ENCODE measurements around the gene IL10.
"Not testable (repeated sequence)": the region's sequence is repeated elsewhere in the genome, so short reads cannot be mapped to it uniquely, and the experiment has no call there.

The IL10 gene

GRCh38 chr1:206787891-206788290, 15.6 kb upstream of the IL10 start:
- Histone ChIP-seq H3K4me3 (no peak overlapping the region), H3K4me1 (peaks cover 56 to 65% (median 60%) of the 10 kb centered on the region in 10 experiments), H3K27ac (no peak overlapping the region), H3K4me2 (no peak overlapping the region), H3K9ac (no peak overlapping the region), H4K20me1 (no peaks in the 10 kb centered on the region), H3K27me3 (peaks cover 0 to 3% (median 0%) of the 10 kb centered on the region in 11 experiments; a peak in 2 of 22 replicates), H3K36me3 (no peaks in the 10 kb centered on the region), H3K9me3 (replicated peaks in 1 of 11) (no peaks in the 10 kb centered on the region)
- no peak for TF ChIP-seq Cebpa-rat (IDR thresholded peaks at IDR 0.05)

GRCh38 chr1:206786212-206786886, 14.1 kb upstream of the IL10 start:
- Histone ChIP-seq H4K20me1 (no peaks in the 10 kb centered on the region), H3K27me3 (peaks cover 0 to 3% (median 0%) of the 10 kb centered on the region in 11 experiments; a peak in 2 of 22 replicates), H3K4me3 (no peak overlapping the region), H3K9ac (no peak overlapping the region), H3K4me1 (peaks cover 52 to 63% (median 57%) of the 10 kb centered on the region in 10 experiments), H3K4me2 (no peak overlapping the region; a peak in 1 of 22 replicates), H3K36me3 (no peaks in the 10 kb centered on the region), H3K9me3 (replicated peaks in 1 of 11) (no peaks in the 10 kb centered on the region), H3K27ac (no peak overlapping the region)
- no peak for TF ChIP-seq Cebpa-rat (IDR thresholded peaks at IDR 0.05)

DNA sequence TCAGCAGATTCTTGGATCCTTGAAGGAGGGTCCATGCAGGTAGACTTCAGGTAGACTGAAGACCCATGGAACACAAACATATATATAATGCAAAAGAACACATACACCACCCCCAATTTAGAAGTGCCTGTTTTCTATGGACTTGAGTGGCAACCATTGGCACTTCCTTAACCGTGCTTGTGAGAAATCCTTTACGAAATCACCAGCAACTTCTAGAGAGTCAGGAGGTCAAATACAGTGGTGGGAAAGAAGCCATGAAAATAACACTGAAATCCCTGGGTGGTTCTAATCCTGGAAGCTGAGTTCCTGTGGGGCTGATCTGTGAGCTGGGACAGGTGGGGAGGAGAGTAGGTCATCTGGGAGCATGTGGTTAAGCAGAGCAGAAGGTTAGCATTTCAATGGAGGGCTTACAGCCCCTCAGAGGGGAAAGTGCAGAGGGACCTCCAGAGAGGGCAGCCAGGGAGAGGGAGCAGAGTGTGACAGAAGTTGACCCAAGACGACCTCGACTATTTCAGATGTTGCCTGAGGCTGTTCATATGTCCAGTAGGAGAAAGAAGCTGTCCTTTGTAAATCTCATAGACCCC, 13.0 kb upstream of the IL10 start:
- Histone ChIP-seq H3K4me3 (no peak overlapping the region), H3K27ac (no peak overlapping the region), H4K20me1 (no peaks in the 10 kb centered on the region), H3K27me3 (peaks cover 0 to 3% (median 0%) of the 10 kb centered on the region in 11 experiments; a peak in 2 of 22 replicates), H3K36me3 (no peaks in the 10 kb centered on the region), H3K4me1 (peaks cover 47 to 62% (median 53%) of the 10 kb centered on the region in 10 experiments), H3K4me2 (peak overlapping the region; percentile 69 to 88 (median 77)), H3K9me3 (replicated peaks in 1 of 11) (no peaks in the 10 kb centered on the region), H3K9ac (no peak overlapping the region)
- no peak for TF ChIP-seq Cebpa-rat (IDR thresholded peaks at IDR 0.05)

DNA sequence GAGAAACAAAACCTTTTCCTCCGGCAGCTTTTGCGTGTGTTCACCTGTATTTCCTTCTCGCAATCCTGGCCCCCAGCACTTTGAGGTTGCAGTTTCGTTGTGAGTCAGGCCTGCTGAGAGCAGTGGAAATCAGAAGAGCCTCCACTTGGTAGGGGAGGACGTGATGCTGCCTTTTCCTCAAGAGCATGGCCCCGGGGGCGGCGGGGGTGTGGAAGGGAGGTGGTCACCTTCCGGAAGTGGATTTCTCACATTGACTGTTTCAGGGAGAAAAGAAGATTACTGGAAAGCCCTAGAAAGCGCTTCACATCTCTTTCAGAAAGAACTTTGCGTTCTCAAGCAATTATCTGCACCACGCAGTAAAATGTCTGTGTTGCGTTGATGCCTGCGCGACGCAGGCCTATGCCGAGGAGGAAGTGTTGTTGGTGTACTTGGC, 12.2 kb upstream of the IL10 start:
- Histone ChIP-seq H3K4me1 (peaks cover 43 to 60% (median 52%) of the 10 kb centered on the region in 10 experiments), H3K36me3 (no peaks in the 10 kb centered on the region), H3K9me3 (replicated peaks in 1 of 11) (no peaks in the 10 kb centered on the region), H3K4me3 (no peak overlapping the region), H4K20me1 (no peaks in the 10 kb centered on the region), H3K27ac (no peak overlapping the region), H3K9ac (no peak overlapping the region), H3K4me2 (peak overlapping the region; percentile 69 to 88 (median 77)), H3K27me3 (peaks cover 0 to 3% (median 0%) of the 10 kb centered on the region in 11 experiments; a peak in 2 of 22 replicates)
- TF ChIP-seq Cebpa-rat (IDR thresholded peaks at IDR 0.05) = no peak

DNA sequence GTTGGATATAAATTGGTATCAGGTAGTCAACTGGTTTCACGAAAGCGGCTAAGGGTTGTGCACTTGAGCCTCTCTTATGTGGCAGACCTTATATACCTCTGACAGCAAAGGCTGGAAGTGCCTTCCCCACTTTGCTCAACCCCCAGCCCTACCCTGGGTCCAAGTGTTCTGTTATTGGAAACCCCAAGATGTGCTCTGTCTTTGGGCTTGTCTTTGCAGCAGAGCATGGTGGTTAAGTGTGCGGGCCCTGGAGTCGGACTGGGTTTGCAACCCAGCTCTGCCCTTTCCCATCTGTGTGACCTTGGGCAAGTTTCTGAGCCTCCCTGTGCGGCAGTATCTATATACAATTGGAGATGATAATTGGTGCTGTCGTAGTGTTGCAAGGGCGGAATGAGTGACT, 11.2 kb upstream of the IL10 start:
- Histone ChIP-seq H3K4me1 (peaks cover 43 to 70% (median 56%) of the 10 kb centered on the region in 10 experiments), H3K27me3 (peaks cover 0 to 2% (median 0%) of the 10 kb centered on the region in 11 experiments; a peak in 1 of 22 replicates), H4K20me1 (no peaks in the 10 kb centered on the region), H3K27ac (no peak overlapping the region), H3K36me3 (no peaks in the 10 kb centered on the region), H3K9ac (no peak overlapping the region), H3K4me3 (no peak overlapping the region), H3K4me2 (peak overlapping the region; percentile 69 to 88 (median 77); a peak in 21 of 22 replicates), H3K9me3 (replicated peaks in 1 of 11) (no peaks in the 10 kb centered on the region)
- no peak for TF ChIP-seq Cebpa-rat (IDR thresholded peaks at IDR 0.05)

DNA sequence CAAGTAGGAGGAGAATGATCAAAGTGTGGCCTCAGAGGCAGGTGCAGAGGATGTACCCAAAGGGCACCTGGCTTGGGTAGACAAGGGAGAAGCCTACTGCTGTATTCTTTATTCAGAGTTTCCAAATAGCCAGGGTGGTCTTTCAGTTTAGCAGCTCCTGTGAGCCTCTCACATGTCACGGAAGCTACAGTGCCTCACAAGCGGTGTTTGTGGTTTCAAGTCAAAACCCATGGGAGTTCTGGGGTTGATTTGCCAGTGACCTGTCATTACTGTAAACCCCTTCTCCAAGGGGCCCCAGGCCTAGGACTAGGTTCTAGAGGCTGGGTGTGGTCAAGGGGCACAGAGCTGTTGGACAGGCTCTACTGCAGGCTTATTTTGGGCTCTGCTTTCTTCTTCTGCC, 10.2 kb upstream of the IL10 start:
- H3K9ac ChIP-seq = peak overlapping the region in 2 of 11 experiments; percentile 0; a peak in 3 of 22 replicates
- peaks cover 43 to 80% (median 56%) of the 10 kb centered on the region in 10 experiments for H3K4me1 ChIP-seq
- H4K20me1 ChIP-seq = no peaks in the 10 kb centered on the region
- no peak overlapping the region; a peak in 1 of 20 replicates for H3K4me3 ChIP-seq
- no peaks in the 10 kb centered on the region for H3K36me3 ChIP-seq
- TF ChIP-seq Cebpa-rat (IDR thresholded peaks at IDR 0.05) = no peak
- peak overlapping the region; percentile 69 to 88 (median 77) for H3K4me2 ChIP-seq
- peaks cover 0 to 2% (median 0%) of the 10 kb centered on the region in 11 experiments; a peak in 1 of 22 replicates for H3K27me3 ChIP-seq
- no peak overlapping the region; a peak in 2 of 22 replicates for H3K27ac ChIP-seq
- no peaks in the 10 kb centered on the region for H3K9me3 ChIP-seq (replicated peaks in 1 of 11)

DNA sequence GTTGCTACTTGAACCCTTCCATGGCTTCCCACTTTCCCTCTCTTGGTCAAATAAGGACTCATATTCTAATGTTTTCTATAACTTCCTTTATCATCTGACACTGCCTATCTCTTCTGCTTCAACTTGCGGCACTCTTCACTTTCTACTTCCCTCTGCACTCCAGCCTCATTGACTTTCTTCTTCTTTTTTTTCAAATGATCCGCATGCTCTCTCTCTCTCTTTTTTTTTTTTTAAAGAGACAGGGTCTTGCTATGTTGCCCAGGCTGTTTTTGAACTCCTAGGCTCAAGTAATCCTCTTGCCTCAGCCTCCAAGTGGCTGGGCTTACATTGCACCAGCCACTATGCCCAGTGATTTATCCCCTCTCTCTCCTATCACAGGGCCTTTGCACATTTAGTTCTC, 7.3 kb upstream of the IL10 start:
- Histone ChIP-seq H3K27me3 (peaks cover 0 to 2% (median 0%) of the 10 kb centered on the region in 11 experiments; a peak in 1 of 22 replicates), H3K36me3 (no peaks in the 10 kb centered on the region), H3K9ac (no peak overlapping the region), H3K9me3 (replicated peaks in 1 of 11) (no peaks in the 10 kb centered on the region), H3K4me3 (no peak overlapping the region), H4K20me1 (no peaks in the 10 kb centered on the region), H3K4me1 (peaks cover 33 to 95% (median 45%) of the 10 kb centered on the region in 10 experiments), H3K4me2 (peak overlapping the region in 7 of 11 experiments; percentile 5 to 90 (median 60); a peak in 12 of 22 replicates), H3K27ac (peak overlapping the region in 2 of 11 experiments; percentile 13 to 18; a peak in 1 of 22 replicates)
- no peak for TF ChIP-seq Cebpa-rat (IDR thresholded peaks at IDR 0.05)

GRCh38 chr1:206778911-206779310, 6.6 kb upstream of the IL10 start:
- Histone ChIP-seq H3K4me2 (peak overlapping the region in 6 of 11 experiments; percentile 17 to 90 (median 71); a peak in 11 of 22 replicates), H3K4me1 (peaks cover 32 to 95% (median 45%) of the 10 kb centered on the region in 10 experiments), H3K27ac (0 out of 22 replicates have a peak overlapping the region, but pooled peaks of 2 of the 11 experiments have one; percentile 10 to 13)
- not testable (repeated sequence) for H3K9ac ChIP-seq; H3K4me3 ChIP-seq; H4K20me1 ChIP-seq; H3K36me3 ChIP-seq; H3K9me3 ChIP-seq (replicated peaks in 1 of 11); H3K27me3 ChIP-seq

DNA sequence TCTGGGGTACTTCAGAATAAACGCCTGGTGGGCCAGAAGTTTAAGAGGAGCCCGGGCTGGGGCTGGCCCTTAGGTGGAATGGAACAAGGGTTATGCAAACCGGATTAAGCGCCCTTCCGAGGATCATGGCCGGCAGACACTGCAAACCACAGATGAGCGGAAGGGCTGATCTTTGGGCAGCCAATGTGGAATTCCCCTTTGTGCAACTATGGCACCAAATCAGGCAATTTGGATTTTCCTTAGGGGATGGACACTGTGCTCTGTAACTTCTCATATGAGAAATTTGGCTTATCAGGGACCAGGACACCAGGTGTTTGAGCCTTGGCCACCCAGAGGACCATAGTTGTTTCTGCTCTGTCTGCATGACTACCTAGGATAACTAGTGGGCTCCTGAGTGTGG, 5.7 kb upstream of the IL10 start:
- no peaks in the 10 kb centered on the region for H3K36me3 ChIP-seq
- no peak overlapping the region for H3K9ac ChIP-seq
- peaks cover 30 to 95% (median 44%) of the 10 kb centered on the region in 10 experiments for H3K4me1 ChIP-seq
- no peak for TF ChIP-seq Cebpa-rat (IDR thresholded peaks at IDR 0.05)
- H4K20me1 ChIP-seq = no peaks in the 10 kb centered on the region
- 0 out of 22 replicates have a peak, but pooled peaks cover 0 to 2% (median 0%) of the 10 kb centered on the region in 11 experiments for H3K27me3 ChIP-seq
- H3K9me3 ChIP-seq (replicated peaks in 1 of 11) = no peaks in the 10 kb centered on the region
- H3K4me3 ChIP-seq = no peak overlapping the region
- peak overlapping the region in 3 of 11 experiments; percentile 82 to 90 (median 87); a peak in 6 of 22 replicates for H3K4me2 ChIP-seq
- no peak overlapping the region for H3K27ac ChIP-seq
